ENCODE data around the gene TMEM186.
A peak's percentile ranks its signal among the peaks of the same experiment; 100 is the strongest.

TMEM186 gene

GRCh38 chr16:8832717-8833105 lies 35.3 kb upstream of the TMEM186 start:
- peaks cover 14% of the 10 kb centered on the region for H3K4me1 ChIP-seq (ENCODE audit: insufficient read depth, insufficient read length)
- no peaks in the 10 kb centered on the region for H3K27me3 ChIP-seq (ENCODE audit: insufficient read depth, insufficient read length)
- no peak for TF ChIP-seq SUZ12 (IDR thresholded peaks at IDR 0.05; ENCODE audit: extremely low read depth, insufficient read depth, insufficient read length)
- no peak for TF ChIP-seq ZNF274 (IDR thresholded peaks at IDR 0.05; ENCODE audit: low read depth, low read length)
- peak overlapping the region; percentile 87 for H3K9ac ChIP-seq (ENCODE audit: insufficient read length, low read depth)
- peaks cover 36% of the 10 kb centered on the region for H3K36me3 ChIP-seq (ENCODE audit: insufficient read depth, insufficient read length, low read length)
- no peak for DNase-seq (ENCODE audit: low read depth, low spot score)
- no peaks in the 10 kb centered on the region for H3K9me3 ChIP-seq (ENCODE audit: insufficient read depth, low read length)
- H3K4me3 ChIP-seq (ENCODE audit: insufficient read length, low read depth), result no peak overlapping the region

DNA sequence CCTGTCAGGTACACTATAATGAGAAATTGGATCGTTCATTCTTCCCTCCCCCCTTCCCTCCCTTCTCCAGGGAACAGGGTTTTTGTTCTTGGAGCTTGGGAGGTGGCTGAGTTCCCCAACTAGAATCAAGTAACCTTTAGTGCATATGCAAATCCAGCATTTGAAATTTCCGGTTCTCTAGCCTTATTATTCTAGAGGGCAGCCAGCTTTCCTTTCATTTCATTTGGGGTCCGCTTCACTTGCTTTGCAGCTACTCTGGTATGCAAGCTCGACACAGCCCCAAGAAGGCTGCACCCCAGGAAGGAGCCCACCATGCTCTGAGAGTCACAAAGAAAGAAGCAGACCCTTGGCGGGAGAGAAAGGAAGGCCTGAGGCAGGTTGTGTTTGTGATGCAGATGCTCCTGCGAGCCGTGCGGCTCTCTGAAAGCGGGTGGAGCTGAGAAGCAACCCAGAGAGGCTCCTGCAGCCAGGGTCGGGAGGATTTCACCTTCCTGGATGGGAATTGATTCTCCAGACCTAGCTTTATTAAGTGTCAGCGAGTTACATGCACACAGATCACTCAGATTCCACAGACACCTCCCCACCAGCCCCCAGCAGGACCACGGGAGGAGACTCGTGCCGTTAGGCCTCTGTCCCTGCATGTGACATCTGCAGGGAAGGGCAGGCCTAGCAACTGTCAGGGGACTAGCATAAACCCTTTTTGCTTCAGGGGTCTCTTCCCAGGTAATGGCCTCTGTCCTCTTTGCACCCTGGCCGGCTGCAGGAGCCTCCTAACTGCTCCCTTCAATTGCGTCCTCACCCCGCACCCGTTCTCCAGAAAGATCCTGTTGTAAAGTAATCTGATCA lies 34.7 kb upstream of the TMEM186 start:
- TF ChIP-seq YY1 (IDR thresholded peaks at IDR 0.05; ENCODE audit: insufficient read depth, insufficient read length) (no peak), SUZ12 (IDR thresholded peaks at IDR 0.05; ENCODE audit: extremely low read depth, insufficient read depth, insufficient read length) (no peak), ZNF274 (IDR thresholded peaks at IDR 0.05; ENCODE audit: low read depth, low read length) (no peak)
- Histone ChIP-seq H3K4me3 (ENCODE audit: insufficient read length, low read depth) (no peak overlapping the region), H3K36me3 (ENCODE audit: insufficient read depth, insufficient read length, low read length) (peaks cover 33% of the 10 kb centered on the region), H3K27me3 (ENCODE audit: insufficient read depth, insufficient read length) (no peaks in the 10 kb centered on the region), H3K9me3 (ENCODE audit: insufficient read depth, low read length) (no peaks in the 10 kb centered on the region), H3K9ac (ENCODE audit: insufficient read length, low read depth) (peak overlapping the region; percentile 89), H3K4me1 (ENCODE audit: insufficient read depth, insufficient read length) (peaks cover 14% of the 10 kb centered on the region)
- peak; percentile 98 for DNase-seq (ENCODE audit: low read depth, low spot score)

DNA sequence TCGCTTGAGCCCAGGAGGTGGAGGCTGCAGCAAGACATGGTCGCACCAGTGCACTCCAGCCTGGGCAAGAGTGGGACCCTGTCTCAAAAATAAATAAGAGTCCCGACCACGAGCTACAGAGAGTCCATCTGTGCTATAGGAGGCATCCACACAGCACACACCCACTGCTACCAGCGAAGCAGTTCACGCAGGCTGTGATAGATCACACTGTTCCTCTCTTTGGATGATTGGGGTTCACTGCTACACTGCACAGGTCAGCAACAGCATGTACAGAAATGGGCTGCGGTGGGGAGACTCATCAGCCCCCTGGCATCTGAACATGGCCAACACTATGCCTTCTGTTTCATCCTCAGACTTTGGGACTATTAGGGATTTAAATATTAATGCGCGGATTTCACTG lies 34.0 kb upstream of the TMEM186 start:
- Histone ChIP-seq H3K9ac (ENCODE audit: insufficient read length, low read depth) (peak overlapping the region; percentile 89), H3K36me3 (ENCODE audit: insufficient read depth, insufficient read length, low read length) (peaks cover 35% of the 10 kb centered on the region), H3K27me3 (ENCODE audit: insufficient read depth, insufficient read length) (no peaks in the 10 kb centered on the region), H3K4me1 (ENCODE audit: insufficient read depth, insufficient read length) (peaks cover 14% of the 10 kb centered on the region), H3K9me3 (ENCODE audit: insufficient read depth, low read length) (no peaks in the 10 kb centered on the region), H3K4me3 (ENCODE audit: insufficient read length, low read depth) (peak overlapping the region; percentile 13)
- TF ChIP-seq ZNF274 (IDR thresholded peaks at IDR 0.05; ENCODE audit: low read depth, low read length), result no peak
- TF ChIP-seq YY1 (IDR thresholded peaks at IDR 0.05; ENCODE audit: insufficient read depth, insufficient read length), result no peak
- TF ChIP-seq SUZ12 (IDR thresholded peaks at IDR 0.05; ENCODE audit: extremely low read depth, insufficient read depth, insufficient read length), result no peak
- no peak for DNase-seq (ENCODE audit: low read depth, low spot score)

DNA sequence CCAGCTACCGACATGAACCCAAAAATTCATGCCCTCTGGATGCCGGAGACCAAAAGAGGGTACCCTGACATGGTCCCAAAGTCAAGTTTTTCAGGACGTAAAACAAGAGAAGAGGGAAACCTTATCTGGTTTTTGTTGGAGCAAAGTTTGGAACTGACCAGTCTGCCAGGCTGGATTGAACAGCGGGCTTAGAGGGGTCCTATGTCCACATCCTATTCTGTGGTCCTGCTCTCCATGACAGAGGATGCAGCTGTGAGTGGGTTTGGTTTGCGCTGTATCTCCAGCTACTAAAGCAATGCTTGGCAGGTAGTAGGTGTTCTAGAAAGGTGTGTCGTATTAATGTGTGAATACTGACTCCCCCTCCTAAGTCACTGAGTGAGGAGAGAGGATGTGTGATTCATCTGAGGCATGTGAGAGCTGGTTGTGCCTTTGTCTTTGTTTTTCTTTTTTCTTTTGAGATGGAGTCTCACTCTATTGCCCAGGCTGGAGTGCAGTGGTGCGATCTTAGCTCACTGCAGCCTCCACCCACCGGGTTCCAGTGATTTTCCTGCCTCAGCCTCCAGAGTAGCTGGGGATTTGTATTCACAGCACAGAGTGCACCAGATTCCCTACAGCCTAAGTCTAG lies 31.2 kb upstream of the TMEM186 start:
- H3K9me3 ChIP-seq (ENCODE audit: insufficient read depth, low read length), result no peaks in the 10 kb centered on the region
- peaks cover 13% of the 10 kb centered on the region for H3K4me1 ChIP-seq (ENCODE audit: insufficient read depth, insufficient read length)
- no peaks in the 10 kb centered on the region for H3K27me3 ChIP-seq (ENCODE audit: insufficient read depth, insufficient read length)
- TF ChIP-seq SUZ12 (IDR thresholded peaks at IDR 0.05; ENCODE audit: extremely low read depth, insufficient read depth, insufficient read length) (no peak), YY1 (IDR thresholded peaks at IDR 0.05; ENCODE audit: insufficient read depth, insufficient read length) (no peak), ZNF274 (IDR thresholded peaks at IDR 0.05; ENCODE audit: low read depth, low read length) (no peak)
- no peak overlapping the region for H3K4me3 ChIP-seq (ENCODE audit: insufficient read length, low read depth)
- peaks cover 56% of the 10 kb centered on the region for H3K36me3 ChIP-seq (ENCODE audit: insufficient read depth, insufficient read length, low read length)
- no peak overlapping the region for H3K9ac ChIP-seq (ENCODE audit: insufficient read length, low read depth)
- DNase-seq (ENCODE audit: low read depth, low spot score), result no peak

DNA sequence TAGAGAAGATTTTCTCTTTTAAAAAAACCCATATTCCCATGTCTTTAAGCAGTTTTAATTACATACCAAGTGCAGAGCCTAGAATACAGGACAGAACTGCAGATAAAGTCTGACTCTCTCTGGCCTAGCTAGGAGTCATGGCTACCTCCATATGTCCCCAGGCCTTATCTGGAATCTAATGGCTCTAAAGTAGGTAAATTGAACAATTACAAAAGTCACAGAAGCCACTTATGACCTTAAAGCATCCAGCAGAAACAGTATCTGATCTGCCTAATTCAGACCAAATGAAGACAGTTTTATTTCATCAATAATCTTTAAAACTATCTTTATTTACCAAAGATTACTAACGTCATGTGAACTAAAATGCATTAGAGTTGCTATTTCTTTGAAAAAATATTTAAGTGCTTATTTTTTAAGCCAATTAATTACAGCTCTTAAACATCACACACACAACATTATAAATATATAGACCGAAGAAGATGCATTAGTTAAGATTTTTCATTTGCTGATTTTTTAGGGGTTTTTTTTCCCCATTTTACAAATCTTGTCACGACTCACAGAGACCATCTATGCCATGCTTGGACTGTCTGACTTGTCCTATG lies 28.9 kb upstream of the TMEM186 start:
- DNase-seq (ENCODE audit: low read depth, low spot score), result no peak
- no peaks in the 10 kb centered on the region for H3K9me3 ChIP-seq (ENCODE audit: insufficient read depth, low read length)
- H3K4me1 ChIP-seq (ENCODE audit: insufficient read depth, insufficient read length), result peaks cover 8% of the 10 kb centered on the region
- peaks cover 66% of the 10 kb centered on the region for H3K36me3 ChIP-seq (ENCODE audit: insufficient read depth, insufficient read length, low read length)
- no peak overlapping the region for H3K4me3 ChIP-seq (ENCODE audit: insufficient read length, low read depth)
- TF ChIP-seq ZNF274 (IDR thresholded peaks at IDR 0.05; ENCODE audit: low read depth, low read length) (no peak), YY1 (IDR thresholded peaks at IDR 0.05; ENCODE audit: insufficient read depth, insufficient read length) (no peak), SUZ12 (IDR thresholded peaks at IDR 0.05; ENCODE audit: extremely low read depth, insufficient read depth, insufficient read length) (no peak)
- no peaks in the 10 kb centered on the region for H3K27me3 ChIP-seq (ENCODE audit: insufficient read depth, insufficient read length)
- H3K9ac ChIP-seq (ENCODE audit: insufficient read length, low read depth), result no peak overlapping the region

GRCh38 chr16:8822403-8822802 lies 25.0 kb upstream of the TMEM186 start:
- no peak for DNase-seq (ENCODE audit: low read depth, low spot score)
- H3K4me1 ChIP-seq (ENCODE audit: insufficient read depth, insufficient read length), result peaks cover 4% of the 10 kb centered on the region
- no peaks in the 10 kb centered on the region for H3K9me3 ChIP-seq (ENCODE audit: insufficient read depth, low read length)
- no peak overlapping the region for H3K4me3 ChIP-seq (ENCODE audit: insufficient read length, low read depth)
- no peak for TF ChIP-seq ZNF274 (IDR thresholded peaks at IDR 0.05; ENCODE audit: low read depth, low read length)
- TF ChIP-seq SUZ12 (IDR thresholded peaks at IDR 0.05; ENCODE audit: extremely low read depth, insufficient read depth, insufficient read length), result no peak
- no peak for TF ChIP-seq YY1 (IDR thresholded peaks at IDR 0.05; ENCODE audit: insufficient read depth, insufficient read length)
- H3K27me3 ChIP-seq (ENCODE audit: insufficient read depth, insufficient read length), result no peaks in the 10 kb centered on the region
- H3K36me3 ChIP-seq (ENCODE audit: insufficient read depth, insufficient read length, low read length), result peaks cover 77% of the 10 kb centered on the region
- H3K9ac ChIP-seq (ENCODE audit: insufficient read length, low read depth), result no peak overlapping the region

Data from NT2/D1 (cell line).